Posterior vena cava (tissue), 2 donors: ENCODE data around the gene TTC16. TPM values are rescaled to one million over a fixed set of nuclear protein-coding genes. Genes with fewer than 3 reads are reported as not detected.
A peak's percentile ranks its signal among the peaks of the same experiment; 100 is the strongest.

Experiments
- DNase-seq: peaks from one replicate; pipeline ENCODE4 v3.0.0-alpha.2; 2020; ENCODE audit warnings: low spot score
- intact Hi-C, 2 donors: fragments of 100-400 bp; cut with DNase I; formaldehyde crosslinking; loops; one replicate each; pipeline versions ENCODE4 v1.14.1 to v1.14.2; 2022 to 2023
- total RNA-seq, 2 donors: library from RNA; stranded (reverse); fragmentation: NEBNext Ultra II Directional; extraction: Animal tissue kit (Norgen Biotek cat#: 25700); gene quantifications; one replicate each; pipeline ENCODE4 v1.2.1, GENCODE V29; 2021
- donor health status: DM: yes; HTN: yes; CAD: no.
- donor health status: DM: yes; HTN: yes; CAD: no.

Gene TTC16
- total RNA-seq, 2 donors from 2014 or later, result 0.09 to 0.14 TPM

DNA sequence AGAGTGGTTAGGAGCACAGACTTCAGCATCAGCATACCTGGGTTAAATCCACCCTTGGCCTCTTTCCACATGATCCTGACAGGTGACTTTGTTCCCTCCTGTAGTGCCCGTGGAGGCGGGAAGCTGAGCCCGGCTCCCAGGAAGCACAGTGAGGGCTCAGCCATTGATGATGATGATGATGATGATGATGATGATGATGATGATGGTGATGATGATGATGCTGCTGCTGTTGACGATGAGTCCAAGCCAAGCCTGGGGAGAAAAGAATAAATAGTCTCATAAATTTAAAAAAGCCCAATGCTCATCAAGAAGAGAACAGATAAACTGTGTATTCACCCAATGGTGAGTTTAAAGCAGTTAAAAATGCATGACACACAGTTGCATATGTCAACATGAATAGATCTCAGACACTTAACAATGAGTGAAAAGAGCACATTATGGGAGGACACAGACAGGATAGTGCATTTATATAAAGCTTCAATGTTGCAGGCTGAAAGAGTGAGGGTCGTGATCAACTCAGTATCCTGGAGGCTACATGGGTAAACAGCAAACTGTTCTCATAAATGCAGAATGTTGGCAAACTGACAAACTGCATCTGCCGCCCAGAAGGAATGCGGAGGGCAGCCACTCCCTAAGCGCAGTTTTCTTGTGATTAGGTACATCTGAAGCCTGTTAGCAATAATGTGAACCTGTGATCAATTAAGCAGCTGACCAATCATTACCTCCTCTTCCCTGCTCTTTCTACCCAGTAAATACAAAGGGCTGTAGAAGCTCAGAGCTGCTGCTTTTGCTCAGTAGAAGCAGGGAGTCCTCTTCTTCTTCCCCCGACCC, 20.8 kb upstream of the TTC16 start:
- intact Hi-C loops, result no loop called here
- DNase-seq, result no peak

GRCh38 chr9:127697575-127697974, 18.3 kb upstream of the TTC16 start:
- intact Hi-C loops, result no loop called here
- DNase-seq, result no peak

GRCh38 chr9:127698386-127698785, 17.5 kb upstream of the TTC16 start:
- DNase-seq, result no peak
- intact Hi-C loops, result no loop called here

GRCh38 chr9:127698985-127699670, 16.8 kb upstream of the TTC16 start:
- intact Hi-C loops, result no loop called here

DNA sequence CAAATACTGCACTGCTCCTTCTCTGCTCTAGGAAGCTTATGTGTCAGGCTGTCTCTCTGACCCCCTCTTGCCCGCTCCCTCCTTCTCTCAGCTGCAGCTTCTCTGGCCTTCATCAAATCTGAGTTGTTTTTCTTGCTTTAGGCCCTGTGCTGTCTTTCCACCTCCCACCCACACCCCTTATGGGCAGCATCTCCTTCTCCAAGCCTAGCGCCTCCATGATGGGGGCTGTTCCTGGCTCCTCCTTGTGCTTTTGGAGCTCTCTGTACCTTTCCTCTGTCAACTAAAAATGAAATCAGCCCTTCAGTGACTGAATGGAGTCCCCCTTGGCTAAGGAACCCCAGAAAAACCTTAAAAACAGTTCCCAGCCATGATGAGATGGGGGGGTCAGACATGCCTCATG, 15.7 kb upstream of the TTC16 start:
- intact Hi-C loops, result no loop called here
- DNase-seq, result no peak

More at GRCh38 chr9:127698985-127699670, 16.8 kb upstream of the TTC16 start:
- peak; percentile 99 for DNase-seq

DNA sequence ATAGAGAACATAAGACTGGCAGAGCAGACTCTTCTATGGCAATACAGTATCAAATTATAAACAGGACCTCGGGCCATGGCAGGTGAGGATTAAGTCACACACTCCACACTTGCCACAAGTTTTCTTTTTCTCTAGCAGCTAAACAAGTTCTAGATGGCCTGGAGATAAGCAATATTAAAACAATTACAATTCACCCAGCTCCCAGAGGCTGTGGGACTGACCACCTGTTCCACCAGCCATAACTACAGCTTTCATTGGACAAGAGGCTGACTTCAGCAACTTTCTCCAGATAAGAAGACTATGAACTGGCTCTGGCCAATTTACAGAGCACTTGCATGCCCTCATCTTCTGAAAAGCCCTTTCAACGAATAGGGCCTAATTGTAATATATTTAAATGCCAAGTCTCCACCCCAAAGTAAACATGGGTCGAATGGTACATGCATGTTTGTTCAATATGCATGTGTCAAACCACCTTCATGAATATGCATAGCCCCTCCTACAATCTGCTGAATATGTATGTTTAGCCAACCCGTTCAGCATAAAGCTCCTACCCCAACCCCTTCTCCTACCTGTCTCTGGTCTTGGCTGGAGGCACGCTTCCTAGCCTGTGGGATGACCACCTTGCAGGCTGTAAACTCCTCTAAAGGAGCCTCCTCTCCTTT, 15.2 kb upstream of the TTC16 start:
- DNase-seq, result no peak
- intact Hi-C loops, result no loop called here

DNA sequence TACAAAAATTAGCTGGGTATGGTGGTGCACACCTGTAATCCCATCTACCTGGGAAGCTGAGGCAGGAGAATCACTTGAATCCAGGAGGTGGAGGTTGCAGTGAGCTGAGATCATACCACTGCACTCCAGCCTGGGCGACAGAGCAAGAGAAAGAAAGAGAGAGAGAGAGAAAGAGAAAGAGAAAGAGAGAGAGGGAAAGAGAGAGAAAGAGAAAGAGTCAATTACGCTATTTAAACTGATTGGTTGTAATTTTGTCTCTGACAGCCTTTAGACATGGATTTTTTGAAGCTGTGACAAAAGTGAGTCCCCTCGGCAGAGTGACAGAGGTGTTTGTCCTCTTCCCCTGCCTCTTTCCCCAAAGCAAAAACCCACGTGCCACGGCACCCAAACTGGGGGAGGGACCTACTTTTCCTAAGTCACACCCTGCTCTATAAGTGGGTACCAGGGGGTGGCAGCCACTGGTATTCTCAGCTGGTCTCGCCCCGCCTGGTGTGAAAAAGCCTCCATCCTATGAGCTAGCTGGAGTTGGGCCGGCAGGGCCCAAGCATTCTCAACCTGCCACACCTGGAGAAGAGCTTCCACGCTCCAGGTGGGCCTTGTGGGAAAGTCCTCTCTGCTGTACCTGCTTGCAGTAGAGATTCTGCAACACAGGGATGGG, 12.5 kb upstream of the TTC16 start:
- intact Hi-C loops, result no loop called here
- DNase-seq, result no peak

DNA sequence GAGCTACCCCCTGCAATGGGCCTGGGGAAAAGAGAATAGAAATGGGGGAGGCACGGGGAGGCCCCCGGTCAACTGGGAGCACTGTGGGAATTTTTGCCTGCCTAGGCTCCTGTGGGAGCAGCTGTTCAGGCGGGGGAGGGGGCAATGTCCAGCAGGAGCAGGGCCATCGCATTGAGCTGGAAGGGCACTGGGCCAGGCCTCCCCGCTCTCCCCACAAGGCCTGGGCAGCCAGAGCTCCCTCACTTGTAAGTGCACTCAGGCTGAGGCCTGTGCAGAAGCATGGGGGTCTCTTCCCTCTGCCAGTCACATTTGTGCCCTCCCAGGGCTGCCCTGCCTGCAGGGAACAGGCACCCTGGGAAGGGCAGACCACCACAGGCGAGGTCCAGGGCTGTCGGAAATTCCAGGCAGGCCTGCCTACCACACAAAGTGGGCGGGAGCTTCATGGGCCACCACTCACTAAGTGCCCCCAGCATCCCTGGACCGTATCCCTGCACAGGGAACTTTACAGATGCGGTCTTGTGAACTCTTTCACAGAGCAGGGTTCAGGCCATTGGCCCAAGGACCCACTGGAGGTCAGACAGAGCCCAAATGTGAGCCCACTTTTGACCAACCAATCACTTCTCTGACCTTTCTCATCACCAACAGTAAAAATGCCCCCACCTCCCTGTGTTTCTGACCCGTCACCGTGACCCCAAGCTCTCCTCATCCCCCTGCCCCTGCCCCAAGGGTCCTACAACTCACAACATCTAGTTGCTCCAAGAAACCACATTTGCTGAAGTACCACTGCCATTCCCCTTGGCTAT, 10.1 kb upstream of the TTC16 start:
- no peak for DNase-seq

GRCh38 chr9:127706836-127707241, 9.0 kb upstream of the TTC16 start, which contains the start of gene CFAP157:
TSS of gene CFAP157 (plus strand) at chr9:127706988. CDS start at chr9:127707032, 44 bp downstream.
- DNase-seq, result no peak
- intact Hi-C loops, result no loop called here

More for the DNA sequence above, 10.1 kb upstream of the TTC16 start:
- intact Hi-C loops, result no loop called here

DNA sequence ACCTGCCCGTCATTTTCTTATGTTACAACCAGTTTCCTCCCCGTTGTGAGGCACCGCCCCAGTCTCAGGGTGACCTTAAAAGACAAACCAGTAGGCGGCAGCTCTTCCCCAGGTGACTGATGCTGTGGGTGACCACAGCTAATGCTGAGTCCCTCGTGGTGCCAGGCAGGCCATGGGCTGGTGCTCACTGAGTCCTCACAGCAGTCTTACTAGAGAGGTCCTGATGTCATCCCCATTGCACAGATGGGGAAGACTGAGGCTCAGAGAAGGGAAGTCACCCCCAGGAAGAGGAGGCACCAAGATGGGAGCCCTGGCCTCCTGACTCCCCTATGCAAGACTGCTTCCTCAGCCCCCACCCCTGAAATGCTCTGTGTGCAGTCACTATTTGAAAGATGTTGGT, 8.1 kb upstream of the TTC16 start:
- peak; percentile 74 for DNase-seq
- intact Hi-C loops, result no loop called here

DNA sequence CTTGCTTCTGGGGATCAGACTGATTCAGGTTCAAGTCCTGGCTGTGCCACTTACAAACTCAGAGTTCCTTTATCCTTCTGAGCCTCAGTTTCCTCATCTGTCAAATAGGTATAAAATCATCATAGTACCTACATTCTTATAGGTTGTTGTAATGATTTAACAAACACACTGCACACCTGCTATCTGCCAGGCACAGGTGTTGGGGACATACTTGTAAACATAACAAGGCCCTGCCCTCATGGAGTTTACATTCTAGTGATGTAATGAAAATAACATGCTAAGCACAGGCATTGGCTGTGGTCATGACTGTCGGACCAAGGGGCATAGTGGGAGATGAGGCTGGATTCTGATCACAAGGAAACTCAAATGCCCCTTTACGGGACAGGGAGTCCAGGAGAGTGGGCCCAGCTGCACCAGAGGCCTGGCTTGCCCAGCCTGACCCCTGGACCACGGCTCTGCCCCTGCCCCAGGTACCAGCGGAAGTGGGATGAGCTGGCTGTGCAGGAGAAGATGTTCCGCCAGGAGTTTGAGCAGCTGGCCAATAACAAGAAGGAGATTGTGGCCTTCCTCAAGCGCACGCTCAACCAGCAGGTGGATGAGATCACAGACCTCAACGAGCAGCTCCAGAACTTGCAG, 6.8 kb upstream of the TTC16 start:
- intact Hi-C loops, result no loop called here
- peak; percentile 62 for DNase-seq

DNA sequence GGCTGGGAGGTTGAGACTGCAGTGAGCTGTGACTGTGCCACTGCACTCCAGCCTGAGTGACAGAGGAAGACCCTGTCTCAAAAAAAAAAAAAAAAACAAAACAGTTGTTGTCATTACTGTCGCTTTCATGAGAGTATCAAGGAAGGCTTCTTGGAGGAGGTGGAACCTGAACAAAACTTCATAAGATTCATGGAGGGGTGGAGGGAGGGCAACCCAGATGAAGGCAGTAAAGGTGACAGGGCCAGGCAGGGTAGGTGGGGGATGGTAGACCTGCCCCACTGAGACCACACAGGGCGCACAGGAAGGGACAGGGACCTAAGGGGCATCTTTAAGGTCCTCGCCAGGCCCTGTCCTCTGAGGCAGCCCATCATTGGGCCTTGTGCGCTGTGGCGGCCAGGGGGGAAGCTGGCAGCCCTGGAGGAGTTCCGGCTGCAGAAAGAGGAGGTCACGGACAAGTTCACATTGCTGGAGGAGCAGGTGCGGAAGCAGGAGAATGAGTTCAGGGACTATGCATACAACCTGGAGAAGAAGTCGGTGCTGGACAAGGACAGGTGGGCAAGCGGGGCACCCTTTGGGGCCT, 5.6 kb upstream of the TTC16 start:
- intact Hi-C loops, result loop anchor here in 1 of 2 donors (5.0 kb wide), 1 partner anchor 278 kb away; no protein-coding TSS in a partner anchor
- DNase-seq, result peak; percentile 77

GRCh38 chr9:127711226-127711701, 4.6 kb upstream of the TTC16 start:
- no peak for DNase-seq
- intact Hi-C loops, result loop anchor here in 1 of 2 donors (5.0 kb wide), 1 partner anchor 279 kb away; no protein-coding TSS in a partner anchor

GRCh38 chr9:127711831-127712274, 4.0 kb upstream of the TTC16 start:
- intact Hi-C loops, result loop anchor here in 1 of 2 donors (5.0 kb wide), 1 partner anchor 280 kb away; no protein-coding TSS in a partner anchor

DNA sequence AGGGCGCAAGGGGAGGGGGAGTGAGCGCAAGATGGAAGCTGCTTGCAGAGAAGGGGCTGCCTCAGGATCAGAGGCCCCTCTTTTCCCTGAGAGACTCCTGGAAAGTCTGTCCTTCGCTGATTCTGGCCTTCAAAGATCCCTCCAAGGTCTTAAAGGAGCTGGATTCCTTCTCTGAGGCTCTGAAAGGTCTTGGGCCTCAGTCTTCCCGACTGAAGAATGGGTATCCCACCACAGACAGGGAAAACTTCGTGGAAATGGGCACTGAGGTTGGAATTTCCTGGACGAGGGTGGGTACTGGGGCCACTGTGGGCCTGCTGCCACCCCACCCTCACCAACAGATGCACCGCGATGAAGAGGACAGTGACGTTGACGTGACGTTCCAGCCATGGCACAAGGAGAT, 3.5 kb upstream of the TTC16 start:
- intact Hi-C loops, result loop anchor here in 1 of 2 donors (5.0 kb wide), 1 partner anchor 280 kb away; no protein-coding TSS in a partner anchor
- DNase-seq, result no peak

More at GRCh38 chr9:127711831-127712274, 4.0 kb upstream of the TTC16 start:
- DNase-seq, result no peak

DNA sequence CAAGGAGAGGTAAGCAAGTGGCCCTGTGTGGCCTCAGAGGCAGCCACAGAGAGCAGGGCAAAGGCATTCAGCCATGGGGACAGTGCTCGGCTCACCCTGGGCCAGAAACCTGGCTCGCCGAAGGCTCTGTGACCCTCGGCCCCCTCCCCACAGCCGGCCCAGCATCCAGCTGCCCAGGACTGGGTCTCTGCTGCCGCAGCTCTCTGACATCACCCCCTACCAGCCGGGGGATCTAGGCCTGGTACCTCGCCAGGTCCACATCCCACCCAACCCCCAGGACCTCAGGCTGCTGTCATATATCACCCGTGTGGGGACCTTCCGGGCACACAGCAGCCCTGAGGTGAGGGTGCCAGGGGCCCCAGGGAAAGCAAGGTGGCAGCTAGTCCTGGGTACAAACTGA, 3.0 kb upstream of the TTC16 start:
- intact Hi-C loops, result loop anchor here in 1 of 2 donors (5.0 kb wide), 1 partner anchor 281 kb away; no protein-coding TSS in a partner anchor
- DNase-seq, result no peak
